Uterus (tissue), 2 donors: Measurements from ENCODE around the gene CCDC186.

Experiments
- POLR2A ChIP-seq, 2 donors: fragments of 450-650 bp; IDR thresholded peaks; one replicate each; pipeline ENCODE4 v1.6.1; 2016; ENCODE audit warnings: antibody characterized with exemption in 2 of 2, mild to moderate bottlenecking in 1 of 2, moderate library complexity in 1 of 2
- TF ChIP-seq, protein P1 (sequence below), 4 experiments: fragments of 200-600 bp in 2 of 4; fragments of 450-650 bp in 2 of 4; sonication (generic) in 2 of 4; IDR thresholded peaks; one replicate each; pipeline ENCODE4 v1.5.1; 2016 to 2019; ENCODE audit warnings: antibody characterized with exemption in 4 of 4, mild to moderate bottlenecking in 2 of 4, moderate library complexity in 1 of 4

DNA sequence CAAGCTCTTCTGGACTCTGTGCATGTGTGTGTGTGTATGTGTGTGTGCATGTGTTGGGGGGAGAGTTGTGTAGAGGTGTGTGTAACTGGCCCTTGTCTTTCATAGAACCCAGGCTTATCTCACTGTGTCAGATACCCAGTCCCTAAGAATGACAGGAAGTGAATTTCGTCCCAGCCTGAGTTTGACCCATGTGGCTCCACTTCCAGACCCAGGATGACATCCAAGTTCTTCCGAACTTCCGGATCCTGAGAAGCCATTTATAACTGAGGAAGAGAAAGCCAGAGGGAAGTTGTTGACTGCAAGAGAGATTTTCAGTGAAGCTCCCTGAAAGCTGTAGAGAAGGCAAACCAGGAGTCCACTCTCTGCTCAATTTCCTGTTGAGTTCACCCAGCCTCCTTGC, 77.1 kb downstream of the CCDC186 start:
- no peak for TF ChIP-seq POLR2A (IDR thresholded peaks at IDR 0.05)
- TF ChIP-seq, protein P1, sequence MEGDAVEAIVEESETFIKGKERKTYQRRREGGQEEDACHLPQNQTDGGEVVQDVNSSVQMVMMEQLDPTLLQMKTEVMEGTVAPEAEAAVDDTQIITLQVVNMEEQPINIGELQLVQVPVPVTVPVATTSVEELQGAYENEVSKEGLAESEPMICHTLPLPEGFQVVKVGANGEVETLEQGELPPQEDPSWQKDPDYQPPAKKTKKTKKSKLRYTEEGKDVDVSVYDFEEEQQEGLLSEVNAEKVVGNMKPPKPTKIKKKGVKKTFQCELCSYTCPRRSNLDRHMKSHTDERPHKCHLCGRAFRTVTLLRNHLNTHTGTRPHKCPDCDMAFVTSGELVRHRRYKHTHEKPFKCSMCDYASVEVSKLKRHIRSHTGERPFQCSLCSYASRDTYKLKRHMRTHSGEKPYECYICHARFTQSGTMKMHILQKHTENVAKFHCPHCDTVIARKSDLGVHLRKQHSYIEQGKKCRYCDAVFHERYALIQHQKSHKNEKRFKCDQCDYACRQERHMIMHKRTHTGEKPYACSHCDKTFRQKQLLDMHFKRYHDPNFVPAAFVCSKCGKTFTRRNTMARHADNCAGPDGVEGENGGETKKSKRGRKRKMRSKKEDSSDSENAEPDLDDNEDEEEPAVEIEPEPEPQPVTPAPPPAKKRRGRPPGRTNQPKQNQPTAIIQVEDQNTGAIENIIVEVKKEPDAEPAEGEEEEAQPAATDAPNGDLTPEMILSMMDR (IDR thresholded peaks at IDR 0.05): no peak
